Stomach (tissue), 4 donors: Measurements from ENCODE around the gene POLE.

Experiments
- EP300 ChIP-seq: sonication (generic); formaldehyde crosslinking; IDR thresholded peaks from one replicate; pipeline ENCODE4 v1.6.1; 2017; ENCODE audit warnings: antibody characterized with exemption
- POLR2A ChIP-seq, 4 donors: fragments of 450-650 bp; IDR thresholded peaks; one replicate each; pipeline ENCODE4 v1.6.1; 2016; ENCODE audit warnings: antibody characterized with exemption in 4 of 4, control low read depth in 2 of 4, mild to moderate bottlenecking in 1 of 4, moderate library complexity in 1 of 4
- POLR2AphosphoS5 ChIP-seq, 3 donors: sonication (generic); formaldehyde crosslinking; IDR thresholded peaks; one replicate each; pipeline ENCODE4 v1.6.1; 2016; ENCODE audit warnings: antibody characterized with exemption in 3 of 3
- TF ChIP-seq, protein P1 (sequence below), 7 experiments: fragments of 450-650 bp in 4 of 7; fragments of 200-600 bp in 3 of 7; sonication (generic) in 3 of 7; IDR thresholded peaks; one replicate each; pipeline ENCODE4 v1.5.1; 2016 to 2019; ENCODE audit warnings: antibody characterized with exemption in 7 of 7, control low read depth in 2 of 7, mild to moderate bottlenecking in 1 of 7

GRCh38 chr12:132629330-132629729, 57.8 kb downstream of the POLE start:
- TF ChIP-seq POLR2A (IDR thresholded peaks at IDR 0.05) (no peak), POLR2AphosphoS5 (IDR thresholded peaks at IDR 0.05) (no peak), EP300 (no peak)
- TF ChIP-seq, protein P1, sequence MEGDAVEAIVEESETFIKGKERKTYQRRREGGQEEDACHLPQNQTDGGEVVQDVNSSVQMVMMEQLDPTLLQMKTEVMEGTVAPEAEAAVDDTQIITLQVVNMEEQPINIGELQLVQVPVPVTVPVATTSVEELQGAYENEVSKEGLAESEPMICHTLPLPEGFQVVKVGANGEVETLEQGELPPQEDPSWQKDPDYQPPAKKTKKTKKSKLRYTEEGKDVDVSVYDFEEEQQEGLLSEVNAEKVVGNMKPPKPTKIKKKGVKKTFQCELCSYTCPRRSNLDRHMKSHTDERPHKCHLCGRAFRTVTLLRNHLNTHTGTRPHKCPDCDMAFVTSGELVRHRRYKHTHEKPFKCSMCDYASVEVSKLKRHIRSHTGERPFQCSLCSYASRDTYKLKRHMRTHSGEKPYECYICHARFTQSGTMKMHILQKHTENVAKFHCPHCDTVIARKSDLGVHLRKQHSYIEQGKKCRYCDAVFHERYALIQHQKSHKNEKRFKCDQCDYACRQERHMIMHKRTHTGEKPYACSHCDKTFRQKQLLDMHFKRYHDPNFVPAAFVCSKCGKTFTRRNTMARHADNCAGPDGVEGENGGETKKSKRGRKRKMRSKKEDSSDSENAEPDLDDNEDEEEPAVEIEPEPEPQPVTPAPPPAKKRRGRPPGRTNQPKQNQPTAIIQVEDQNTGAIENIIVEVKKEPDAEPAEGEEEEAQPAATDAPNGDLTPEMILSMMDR (IDR thresholded peaks at IDR 0.05), result no peak
